ENCODE measurements around the gene CLIP2.
"Not testable (repeated sequence)": the region's sequence is repeated elsewhere in the genome, so short reads cannot be mapped to it uniquely, and the experiment has no call there.

The CLIP2 gene

GRCh38 chr7:74424291-74424880 is 135.2 kb downstream of the CLIP2 start:
- ATAC-seq (no peak), DNase-seq (ENCODE audit: low spot score in 2 of 2) (no peak)
- Mint-ChIP-seq H3K9me3 (no peaks in the 10 kb centered on the region), H3K27ac (no peak overlapping the region), H3K36me3 (no peaks in the 10 kb centered on the region), H3K4me3 (no peak overlapping the region), H3K4me1 (no peaks in the 10 kb centered on the region)

- no peak for ATAC-seq
- Mint-ChIP-seq H3K4me3 (no peak overlapping the region), H3K27ac (no peak overlapping the region), H3K36me3 (no peaks in the 10 kb centered on the region), H3K4me1 (no peaks in the 10 kb centered on the region), H3K9me3 (no peaks in the 10 kb centered on the region)
- no peak for DNase-seq (ENCODE audit: low spot score in 2 of 2)
Observed at GRCh38 chr7:74428023-74428422, 138.8 kb downstream of the CLIP2 start.

- Mint-ChIP-seq H3K36me3 (no peaks in the 10 kb centered on the region), H3K9me3 (no peaks in the 10 kb centered on the region), H3K27ac (no peak overlapping the region), H3K4me3 (no peak overlapping the region), H3K4me1 (no peaks in the 10 kb centered on the region)
- DNase-seq (ENCODE audit: low spot score in 2 of 2): no peak
- no peak for ATAC-seq
Observed at GRCh38 chr7:74429153-74429747, 140.0 kb downstream of the CLIP2 start.

- not testable (repeated sequence) for H3K4me3 Mint-ChIP-seq; H3K9me3 Mint-ChIP-seq; DNase-seq (ENCODE audit: low spot score in 2 of 2); H3K4me1 Mint-ChIP-seq; ATAC-seq; H3K36me3 Mint-ChIP-seq; H3K27ac Mint-ChIP-seq
Observed at GRCh38 chr7:74430409-74430808, 141.2 kb downstream of the CLIP2 start.

- Mint-ChIP-seq H3K4me1 (no peaks in the 10 kb centered on the region), H3K4me3 (no peak overlapping the region)
- DNase-seq (ENCODE audit: low spot score in 2 of 2): no peak
Observed at GRCh38 chr7:74430961-74431466, 141.8 kb downstream of the CLIP2 start.

GRCh38 chr7:74437291-74437571 is 148.0 kb downstream of the CLIP2 start:
- H3K27ac Mint-ChIP-seq; DNase-seq (ENCODE audit: low spot score in 2 of 2); H3K4me1 Mint-ChIP-seq; H3K4me3 Mint-ChIP-seq; H3K36me3 Mint-ChIP-seq; H3K9me3 Mint-ChIP-seq; ATAC-seq: not testable (repeated sequence)

More at GRCh38 chr7:74430961-74431466, 141.8 kb downstream of the CLIP2 start:
- no peak for ATAC-seq
- no peaks in the 10 kb centered on the region for H3K36me3 Mint-ChIP-seq
- H3K27ac Mint-ChIP-seq: no peak overlapping the region
- no peaks in the 10 kb centered on the region for H3K9me3 Mint-ChIP-seq

GRCh38 chr7:74438327-74438726 is 149.1 kb downstream of the CLIP2 start:
- Mint-ChIP-seq H3K27ac (no peak overlapping the region), H3K4me1 (no peaks in the 10 kb centered on the region), H3K4me3 (no peak overlapping the region), H3K36me3 (no peaks in the 10 kb centered on the region), H3K9me3 (peaks cover 2% of the 10 kb centered on the region)
- no peak for ATAC-seq
- DNase-seq (ENCODE audit: low spot score in 2 of 2): no peak

- H3K4me3 Mint-ChIP-seq: no peak overlapping the region
- ATAC-seq: no peak
Observed at GRCh38 chr7:74439541-74439940, 150.3 kb downstream of the CLIP2 start.

GRCh38 chr7:74440143-74440542 is 150.9 kb downstream of the CLIP2 start:
- peak; percentile 28 for ATAC-seq
- not testable (repeated sequence) for H3K36me3 Mint-ChIP-seq; H3K9me3 Mint-ChIP-seq; H3K4me3 Mint-ChIP-seq; DNase-seq (ENCODE audit: low spot score in 2 of 2); H3K27ac Mint-ChIP-seq; H3K4me1 Mint-ChIP-seq

More at GRCh38 chr7:74439541-74439940, 150.3 kb downstream of the CLIP2 start:
- Mint-ChIP-seq H3K36me3 (no peaks in the 10 kb centered on the region), H3K4me1 (no peaks in the 10 kb centered on the region), H3K9me3 (peaks cover 2% of the 10 kb centered on the region), H3K27ac (no peak overlapping the region)
- DNase-seq (ENCODE audit: low spot score in 2 of 2): no peak

GRCh38 chr7:74441801-74442200 is 152.6 kb downstream of the CLIP2 start:
- DNase-seq (ENCODE audit: low spot score in 2 of 2) (no peak), ATAC-seq (no peak)
- Mint-ChIP-seq H3K9me3 (peaks cover 2% of the 10 kb centered on the region), H3K4me3 (no peak overlapping the region), H3K36me3 (no peaks in the 10 kb centered on the region), H3K27ac (no peak overlapping the region), H3K4me1 (no peaks in the 10 kb centered on the region)

- Mint-ChIP-seq H3K4me3 (no peak overlapping the region), H3K4me1 (no peaks in the 10 kb centered on the region), H3K27ac (no peak overlapping the region), H3K36me3 (no peaks in the 10 kb centered on the region), H3K9me3 (no peaks in the 10 kb centered on the region)
- ATAC-seq (no peak), DNase-seq (ENCODE audit: low spot score in 2 of 2) (no peak)
Observed at GRCh38 chr7:74443543-74444247, 154.5 kb downstream of the CLIP2 start.

GRCh38 chr7:74449144-74449543 is 159.9 kb downstream of the CLIP2 start:
- Mint-ChIP-seq H3K27ac (peak overlapping the region; percentile 46), H3K9me3 (no peaks in the 10 kb centered on the region), H3K4me3 (no peak overlapping the region), H3K4me1 (peaks cover 14% of the 10 kb centered on the region), H3K36me3 (no peaks in the 10 kb centered on the region)
- ATAC-seq (no peak), DNase-seq (ENCODE audit: low spot score in 2 of 2) (no peak)

GRCh38 chr7:74449809-74450397 is 160.7 kb downstream of the CLIP2 start:
- ATAC-seq (peak; percentile 38), DNase-seq (ENCODE audit: low spot score in 2 of 2) (peak; percentile 62 to 87)
- H3K36me3 Mint-ChIP-seq: no peaks in the 10 kb centered on the region
- peaks cover 14% of the 10 kb centered on the region for H3K4me1 Mint-ChIP-seq
- H3K4me3 Mint-ChIP-seq: no peak overlapping the region
- no peaks in the 10 kb centered on the region for H3K9me3 Mint-ChIP-seq
- H3K27ac Mint-ChIP-seq: no peak overlapping the region

- no peaks in the 10 kb centered on the region for H3K9me3 Mint-ChIP-seq
- H3K4me1 Mint-ChIP-seq: peaks cover 14% of the 10 kb centered on the region
- no peaks in the 10 kb centered on the region for H3K36me3 Mint-ChIP-seq
- H3K27ac Mint-ChIP-seq: peak overlapping the region; percentile 87
- peak overlapping the region; percentile 68 for H3K4me3 Mint-ChIP-seq
- ATAC-seq (no peak), DNase-seq (ENCODE audit: low spot score in 2 of 2) (no peak)
Observed at GRCh38 chr7:74452748-74453321, 163.6 kb downstream of the CLIP2 start.

- DNase-seq (ENCODE audit: low spot score in 2 of 2) (no peak), ATAC-seq (no peak)
- Mint-ChIP-seq H3K27ac (peak within 1 kb of the TSS; percentile 87), H3K4me1 (peaks cover 14% of the 10 kb centered on the region), H3K36me3 (no peaks in the 10 kb centered on the region), H3K9me3 (no peaks in the 10 kb centered on the region), H3K4me3 (peak within 1 kb of the TSS; percentile 68)
Observed at GRCh38 chr7:74453322-74454011, 164.3 kb downstream of the CLIP2 start, which contains the start of gene GTF2IRD1. TSS of gene GTF2IRD1 (plus strand) at chr7:74453906. CDS start at chr7:74508081, 54,175 bp downstream.

Data from stimulated activated effector memory CD8-positive, alpha-beta T cell treated with anti-CD3 and anti-CD28 coated beads, Interleukin-12 subunit alpha, Interleukin-12 subunit beta, amount 100 ng/mL, for 72 hours (primary cell).